Measurements from ENCODE around the gene NT5C2.
A peak's percentile ranks its signal among the peaks of the same experiment; 100 is the strongest.

NT5C2 gene

GRCh38 chr10:103193107-103193819, at the start of gene NT5C2:
Gene NT5C2, minus strand, starts transcription at chr10:103193272. Its CDS starts 18,314 bp downstream, at chr10:103174958.
- peak within 1 kb of the TSS; percentile 79 for H3K4me3 ChIP-seq (ENCODE audit: low read length)
- DNase-seq (ENCODE audit: low read depth): peak; percentile 82
- TF ChIP-seq CTCF (IDR thresholded peaks at IDR 0.05; ENCODE audit: insufficient read depth, low read depth, low read length, missing control alignments): no peak

- DNase-seq (ENCODE audit: low read depth): peak; percentile 96
These were observed 48.4 kb upstream of the NT5C2 start for GRCh38 chr10:103241262-103242011.

GRCh38 chr10:103238506-103239252, 45.6 kb upstream of the NT5C2 start:
- DNase-seq (ENCODE audit: low read depth): peak; percentile 89
- H3K4me3 ChIP-seq (ENCODE audit: low read length): no peak overlapping the region
- peak; percentile 41 for TF ChIP-seq CTCF (IDR thresholded peaks at IDR 0.05; ENCODE audit: insufficient read depth, low read depth, low read length, missing control alignments)

More at GRCh38 chr10:103241262-103242011, 48.4 kb upstream of the NT5C2 start:
- no peak for TF ChIP-seq CTCF (IDR thresholded peaks at IDR 0.05; ENCODE audit: insufficient read depth, low read depth, low read length, missing control alignments)
- peak overlapping the region; percentile 5 for H3K4me3 ChIP-seq (ENCODE audit: low read length)

GRCh38 chr10:103235775-103236174, 42.7 kb upstream of the NT5C2 start:
- no peak for DNase-seq (ENCODE audit: low read depth)
- no peak overlapping the region for H3K4me3 ChIP-seq (ENCODE audit: low read length)
- no peak for TF ChIP-seq CTCF (IDR thresholded peaks at IDR 0.05; ENCODE audit: insufficient read depth, low read depth, low read length, missing control alignments)

GRCh38 chr10:103232772-103233488, 39.9 kb upstream of the NT5C2 start:
- TF ChIP-seq CTCF (IDR thresholded peaks at IDR 0.05; ENCODE audit: insufficient read depth, low read depth, low read length, missing control alignments): no peak

GRCh38 chr10:103232131-103232673, 39.1 kb upstream of the NT5C2 start:
- peak; percentile 24 for DNase-seq (ENCODE audit: low read depth)
- no peak for TF ChIP-seq CTCF (IDR thresholded peaks at IDR 0.05; ENCODE audit: insufficient read depth, low read depth, low read length, missing control alignments)
- no peak overlapping the region for H3K4me3 ChIP-seq (ENCODE audit: low read length)

More at GRCh38 chr10:103232772-103233488, 39.9 kb upstream of the NT5C2 start:
- no peak overlapping the region for H3K4me3 ChIP-seq (ENCODE audit: low read length)
- DNase-seq (ENCODE audit: low read depth): peak; percentile 79
